Measurements from ENCODE around the gene HOXD13. TPM values are rescaled to one million over a fixed set of nuclear protein-coding genes. Genes with fewer than 3 reads are reported as not detected.

Gene HOXD13
- total RNA-seq, 1 experiment from 2014 or later, result 0.36 TPM

GRCh38 chr2:176117162-176117822, 24.8 kb downstream of the HOXD13 start:
- no peaks in the 10 kb centered on the region for H3K79me2 ChIP-seq (ENCODE audit: low read length)
- TF ChIP-seq EZH2 (IDR thresholded peaks at IDR 0.05; ENCODE audit: low read length, unreplicated experiment) (no peak), CTCF (conservative IDR thresholded peaks at IDR 0.05; ENCODE audit: low read depth, low read length) (no peak), EZH2phosphoT487 (IDR thresholded peaks at IDR 0.05; ENCODE audit: borderline replicate concordance, low read length) (no peak)
- H3K9ac ChIP-seq (ENCODE audit: low read length), result no peak overlapping the region
- intact Hi-C loops (cut with micrococcal nuclease), result no loop called here
- H3K4me2 ChIP-seq (ENCODE audit: low read length), result no peak overlapping the region
- ChIA-PET POLR2A (ENCODE audit: unreplicated experiment) (no interaction called here), CTCF (no interaction called here)
- BruUV-seq (replicated peaks), result no TSS peak
- H3K27me3 ChIP-seq (ENCODE audit: low read length), result peaks cover 21% of the 10 kb centered on the region; the same call in 1 of the 2 replicates
- no peaks in the 10 kb centered on the region for H3K9me3 ChIP-seq (ENCODE audit: low read length)
- H2AFZ ChIP-seq (ENCODE audit: low read length), result no peak overlapping the region
- no peaks in the 10 kb centered on the region for H4K20me1 ChIP-seq (ENCODE audit: low read length)
- H3F3A ChIP-seq (ENCODE audit: low read length, unreplicated experiment), result no peaks in the 10 kb centered on the region
- H3K36me3 ChIP-seq (ENCODE audit: low read depth, low read length), result no peaks in the 10 kb centered on the region
- DNase-seq (no peak), ATAC-seq (no peak)
- no peaks in the 10 kb centered on the region for H3K9me2 ChIP-seq (replicated peaks; ENCODE audit: low read length)
- H3K4me3 ChIP-seq (ENCODE audit: low read length), result no peak overlapping the region
- no peaks in the 10 kb centered on the region for H3K4me1 ChIP-seq (ENCODE audit: insufficient read depth, low read length)
- H3K27ac ChIP-seq (ENCODE audit: low read length), result no peak overlapping the region

GRCh38 chr2:176117823-176118371, 25.4 kb downstream of the HOXD13 start:
- Histone ChIP-seq H3K27me3 (ENCODE audit: low read length) (peaks cover 19% of the 10 kb centered on the region; the same call in 1 of the 2 replicates), H4K20me1 (ENCODE audit: low read length) (no peaks in the 10 kb centered on the region)
- CTCF ChIA-PET, result no interaction called here

More at GRCh38 chr2:176117823-176118371, 25.4 kb downstream of the HOXD13 start:
- TF ChIP-seq CTCF (conservative IDR thresholded peaks at IDR 0.05; ENCODE audit: low read depth, low read length) (no peak), EZH2phosphoT487 (IDR thresholded peaks at IDR 0.05; ENCODE audit: borderline replicate concordance, low read length) (no peak), EZH2 (IDR thresholded peaks at IDR 0.05; ENCODE audit: low read length, unreplicated experiment) (no peak)
- DNase-seq, result no peak
- Histone ChIP-seq H3K4me1 (ENCODE audit: insufficient read depth, low read length) (no peaks in the 10 kb centered on the region), H3K4me2 (ENCODE audit: low read length) (no peak overlapping the region), H3K27ac (ENCODE audit: low read length) (no peak overlapping the region), H3K79me2 (ENCODE audit: low read length) (no peaks in the 10 kb centered on the region), H3K9ac (ENCODE audit: low read length) (no peak overlapping the region), H3F3A (ENCODE audit: low read length, unreplicated experiment) (no peaks in the 10 kb centered on the region), H3K4me3 (ENCODE audit: low read length) (no peak overlapping the region), H2AFZ (ENCODE audit: low read length) (no peak overlapping the region), H3K9me3 (ENCODE audit: low read length) (no peaks in the 10 kb centered on the region), H3K9me2 (replicated peaks; ENCODE audit: low read length) (no peaks in the 10 kb centered on the region), H3K36me3 (ENCODE audit: low read depth, low read length) (no peaks in the 10 kb centered on the region)
- ATAC-seq, result no peak
- intact Hi-C loops (cut with micrococcal nuclease), result no loop called here
- POLR2A ChIA-PET (ENCODE audit: unreplicated experiment), result no interaction called here
- no TSS peak for BruUV-seq (replicated peaks)

All from PC-3 (cell line).